Fibroblast of villous mesenchyme (primary cell): ENCODE results near the gene COX7C. TPM values are rescaled to one million over a fixed set of nuclear protein-coding genes. Genes with fewer than 3 reads are reported as not detected.

ENCODE experiments used
- DNase-seq: peaks from one replicate; pipeline ENCODE4 v3.0.0-alpha.2; 2010; ENCODE audit warnings: low read depth
- H3K4me3 ChIP-seq: 2 replicates; pipeline ENCODE4 v1.5.1; 2011; ENCODE audit warnings: low read depth, mild to moderate bottlenecking, low read length
- total RNA-seq: library from RNA; depleted of rRNA; stranded (reverse); fragments of >200 nt; gene quantifications from 2 replicates; pipeline ENCODE4 v1.2.3, GENCODE V29; 2012
- TF ChIP-seq, protein P1 (sequence below): IDR thresholded peaks from 2 replicates; pipeline ENCODE4 v1.5.1; 2012; ENCODE audit warnings: low read depth, mild to moderate bottlenecking, low read length; ENCODE audit not compliant: insufficient read depth

Gene COX7C
- total RNA-seq, 1 donor: 127 TPM

- TF ChIP-seq, protein P1, sequence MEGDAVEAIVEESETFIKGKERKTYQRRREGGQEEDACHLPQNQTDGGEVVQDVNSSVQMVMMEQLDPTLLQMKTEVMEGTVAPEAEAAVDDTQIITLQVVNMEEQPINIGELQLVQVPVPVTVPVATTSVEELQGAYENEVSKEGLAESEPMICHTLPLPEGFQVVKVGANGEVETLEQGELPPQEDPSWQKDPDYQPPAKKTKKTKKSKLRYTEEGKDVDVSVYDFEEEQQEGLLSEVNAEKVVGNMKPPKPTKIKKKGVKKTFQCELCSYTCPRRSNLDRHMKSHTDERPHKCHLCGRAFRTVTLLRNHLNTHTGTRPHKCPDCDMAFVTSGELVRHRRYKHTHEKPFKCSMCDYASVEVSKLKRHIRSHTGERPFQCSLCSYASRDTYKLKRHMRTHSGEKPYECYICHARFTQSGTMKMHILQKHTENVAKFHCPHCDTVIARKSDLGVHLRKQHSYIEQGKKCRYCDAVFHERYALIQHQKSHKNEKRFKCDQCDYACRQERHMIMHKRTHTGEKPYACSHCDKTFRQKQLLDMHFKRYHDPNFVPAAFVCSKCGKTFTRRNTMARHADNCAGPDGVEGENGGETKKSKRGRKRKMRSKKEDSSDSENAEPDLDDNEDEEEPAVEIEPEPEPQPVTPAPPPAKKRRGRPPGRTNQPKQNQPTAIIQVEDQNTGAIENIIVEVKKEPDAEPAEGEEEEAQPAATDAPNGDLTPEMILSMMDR: no peak
- DNase-seq: no peak
- H3K4me3 ChIP-seq: no peak overlapping the region
Measured at GRCh38 chr5:86605881-86606280, 11.9 kb upstream of the COX7C start.

GRCh38 chr5:86613455-86613854 lies 4.3 kb upstream of the COX7C start:
- TF ChIP-seq, protein P1: no peak
- H3K4me3 ChIP-seq: no peak overlapping the region
- DNase-seq: no peak

DNA sequence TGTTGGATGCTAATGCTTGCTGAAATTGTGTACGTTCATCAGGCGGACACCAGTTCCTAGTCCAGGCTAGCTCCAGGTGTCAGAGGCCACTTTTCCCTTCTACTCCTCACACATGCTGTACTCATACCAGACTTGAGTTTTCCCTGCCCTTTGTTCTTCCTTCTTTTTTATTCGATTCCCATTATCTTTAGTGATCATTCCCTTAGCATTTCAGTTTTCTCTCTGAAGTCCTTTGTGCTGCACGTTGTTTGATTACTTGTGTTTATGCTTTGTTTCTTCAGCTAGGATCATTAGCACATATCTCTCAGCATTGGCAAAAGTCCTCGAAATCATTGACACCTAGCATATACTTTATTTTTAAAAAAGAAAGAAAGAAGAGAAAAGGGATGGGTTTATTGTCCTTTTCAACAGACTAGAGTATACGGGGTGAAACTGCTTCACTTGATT lies 409 bp upstream of the COX7C start:
- TF ChIP-seq, protein P1: no peak
- no peak overlapping the region for H3K4me3 ChIP-seq
- no peak for DNase-seq

- DNase-seq: no peak
Measured at GRCh38 chr5:86623785-86624483, 6.2 kb downstream of the COX7C start.

DNA sequence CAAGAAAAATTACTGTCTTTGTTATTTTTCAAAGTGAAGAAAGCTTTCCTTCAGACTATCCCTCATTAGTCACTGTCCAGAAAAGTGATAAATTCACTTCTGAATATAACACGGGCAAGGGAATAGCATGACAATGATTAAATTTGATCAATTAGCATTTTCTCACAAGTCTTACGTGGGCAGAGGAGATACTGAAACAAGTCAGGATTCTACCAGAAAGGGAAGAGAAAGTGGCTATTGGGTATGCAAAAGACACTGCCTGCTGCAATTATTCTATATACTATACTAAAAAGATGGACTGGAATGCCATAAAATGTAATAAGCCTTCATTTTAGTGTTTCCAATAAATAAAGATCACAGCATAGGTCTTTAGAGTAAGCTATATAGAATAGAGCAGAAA lies 7.4 kb downstream of the COX7C start:
- no peak for DNase-seq
- TF ChIP-seq, protein P1: no peak
- H3K4me3 ChIP-seq: no peak overlapping the region

More at GRCh38 chr5:86623785-86624483, 6.2 kb downstream of the COX7C start:
- no peak overlapping the region for H3K4me3 ChIP-seq
- TF ChIP-seq, protein P1: no peak

GRCh38 chr5:86626149-86626548 lies 8.4 kb downstream of the COX7C start:
- TF ChIP-seq, protein P1: no peak
- DNase-seq: no peak
- no peak overlapping the region for H3K4me3 ChIP-seq

DNA sequence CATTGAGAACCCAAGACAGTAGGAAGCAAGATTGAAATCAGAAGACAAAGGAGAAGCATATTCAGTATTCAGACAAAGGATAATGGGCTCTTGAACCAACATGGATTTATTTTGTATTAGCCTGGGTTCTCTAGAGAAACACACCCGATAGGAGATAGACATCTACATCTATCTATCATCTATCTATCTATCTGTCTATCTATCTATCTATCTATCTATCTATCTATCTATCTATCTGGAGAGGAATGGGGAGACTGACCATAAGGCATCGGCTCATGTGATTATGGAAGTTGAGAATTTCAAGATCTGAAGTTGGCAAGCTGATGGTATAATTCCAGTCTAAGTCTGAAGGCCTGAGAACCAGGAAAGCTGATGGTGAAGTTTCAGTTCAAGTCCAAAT lies 13.4 kb downstream of the COX7C start:
- H3K4me3 ChIP-seq: no peak overlapping the region
- DNase-seq: no peak
- TF ChIP-seq, protein P1: no peak
